HT1080 (cell line): ENCODE measurements around the gene CCR4. TPM values are rescaled to one million over a fixed set of nuclear protein-coding genes. Genes with fewer than 3 reads are reported as not detected.

ENCODE experiments used
- total RNA-seq: library from RNA; depleted of rRNA; stranded (reverse); fragments of >200 nt; shearing (Covaris generic); gene quantifications from 2 replicates; pipeline ENCODE4 v1.2.3, GENCODE V29; 2014; rRNA removed

CCR4 gene
- total RNA-seq, 1 experiment from 2014 or later: not detected

Other genes with a start within 250 kb of the CCR4 start
- gene TRIM71, start 133.6 kb upstream of the CCR4 start, total RNA-seq: not detected in 2 replicates
- 46.4 and 56.5 TPM in 2 replicates for gene GLB1, start 145.5 kb downstream of the CCR4 start, total RNA-seq
- gene TMPPE, start 145.5 kb downstream of the CCR4 start, total RNA-seq: 4.8 and 4.9 TPM in 2 replicates
- gene CRTAP, start 162.4 kb downstream of the CCR4 start, total RNA-seq: 290 and 376 TPM in 2 replicates